SHP77 (cell line): ENCODE data around the gene NEURL1.
"Not testable (repeated sequence)": the region's sequence is repeated elsewhere in the genome, so short reads cannot be mapped to it uniquely, and the experiment has no call there.

Source experiments
- DNase-seq, 2 experiments: peaks; one replicate each; lab custom pipeline; 2025; lab: John Stamatoyannopoulos, UW

NEURL1 gene

GRCh38 chr10:103493916-103494877 lies 692 bp downstream of the NEURL1 start:
- no peak for DNase-seq

- no peak for DNase-seq
Measured at GRCh38 chr10:103495321-103495720, 1.8 kb downstream of the NEURL1 start.

- no peak for DNase-seq
Measured at GRCh38 chr10:103497161-103497915, 3.8 kb downstream of the NEURL1 start.

DNA sequence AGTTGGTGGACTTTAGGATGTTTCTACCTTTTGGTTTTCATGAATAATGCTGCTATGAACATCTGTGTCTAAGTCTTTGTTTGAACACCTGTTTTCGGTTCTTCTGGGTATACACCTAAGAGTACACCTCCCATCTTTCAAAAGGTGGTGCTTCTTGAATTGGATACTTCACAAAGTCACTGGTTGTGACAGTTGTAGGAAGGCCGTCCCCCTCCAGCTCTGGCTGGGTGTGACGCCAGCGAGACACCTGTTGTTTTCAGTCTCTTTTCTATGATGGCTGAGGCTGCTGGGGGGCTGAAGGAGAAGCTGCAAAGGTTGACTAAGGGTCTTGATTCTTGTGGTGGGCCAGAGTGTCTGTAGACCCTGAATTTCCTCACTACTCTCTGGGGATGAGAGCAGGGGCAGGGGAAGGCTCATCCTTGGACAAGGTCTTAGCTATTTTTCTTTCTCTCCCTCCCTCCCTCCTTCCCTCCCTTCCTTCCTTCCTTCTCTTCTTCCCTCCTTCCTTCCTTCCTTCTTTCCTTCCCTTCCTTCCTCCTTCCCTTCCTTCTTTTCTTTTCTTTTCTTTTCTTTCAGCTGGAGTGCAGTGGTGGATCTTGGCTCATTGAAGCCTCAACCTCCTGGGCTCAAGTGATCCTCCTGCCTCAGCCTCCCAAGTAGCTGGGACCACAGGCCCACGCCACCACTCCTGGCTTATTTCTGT lies 5.6 kb downstream of the NEURL1 start:
- no peak for DNase-seq

- no peak for DNase-seq
Measured at GRCh38 chr10:103499881-103500280, 6.4 kb downstream of the NEURL1 start.

DNA sequence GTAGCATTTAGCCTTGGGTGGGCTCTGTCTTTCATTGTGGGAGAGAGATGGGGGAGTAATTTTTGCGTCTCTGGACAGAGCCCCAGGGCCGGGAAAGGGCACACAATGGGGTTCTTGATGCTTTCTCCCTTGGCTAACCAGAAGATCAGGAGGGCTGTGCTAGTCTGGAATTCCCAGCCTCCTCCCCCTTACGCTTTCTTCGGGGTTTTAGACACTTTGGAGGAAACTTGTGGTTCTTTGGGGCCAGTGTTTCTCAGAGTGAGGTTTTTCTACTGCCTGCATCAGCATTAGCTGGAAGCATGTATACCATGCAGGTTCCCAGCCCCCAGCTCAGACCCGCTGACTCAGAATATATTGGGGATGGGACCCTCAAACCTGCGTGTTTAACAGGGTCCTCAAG lies 7.0 kb downstream of the NEURL1 start:
- no peak for DNase-seq

GRCh38 chr10:103501186-103501585 lies 7.7 kb downstream of the NEURL1 start:
- DNase-seq = no peak

DNA sequence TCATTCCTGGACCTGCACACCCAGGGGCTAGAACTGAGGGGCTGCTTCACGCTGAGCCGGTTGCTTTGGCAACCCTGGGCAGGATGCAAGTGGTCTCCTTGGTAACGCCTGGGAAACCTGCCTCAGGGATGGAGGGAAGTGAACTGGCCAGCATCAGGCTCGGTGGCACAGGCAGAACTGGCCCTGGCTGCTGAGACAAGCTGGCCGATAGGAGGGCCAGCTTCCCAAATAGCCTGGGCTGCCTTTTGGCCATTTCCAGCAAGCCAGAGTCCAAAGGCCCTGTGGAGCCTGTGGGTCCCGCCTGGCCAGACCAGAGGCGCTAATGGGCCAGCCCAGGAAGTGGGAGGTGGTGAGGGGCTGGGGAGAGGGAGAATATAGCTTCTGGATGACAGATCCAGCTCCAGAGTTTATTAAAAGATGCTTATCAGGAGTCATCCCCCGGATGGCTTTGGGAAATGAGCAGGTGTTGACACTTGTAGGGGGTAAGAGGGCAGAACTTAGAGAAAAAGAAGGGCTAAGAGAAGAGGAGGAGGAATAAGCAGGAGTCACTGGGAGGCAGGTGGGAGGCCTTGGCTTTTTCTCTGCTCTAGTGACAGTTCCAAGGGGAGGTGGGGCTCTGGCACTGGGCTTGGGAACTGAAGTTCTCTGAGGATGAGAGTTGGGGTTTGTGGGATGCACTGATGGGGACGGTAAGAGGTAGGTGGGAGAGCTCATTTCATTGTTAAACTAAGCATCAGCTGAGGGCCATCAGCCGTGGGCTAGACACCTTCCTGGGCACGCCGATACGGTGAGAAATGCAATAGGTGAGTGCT lies 9.6 kb downstream of the NEURL1 start:
- DNase-seq = no peak

DNA sequence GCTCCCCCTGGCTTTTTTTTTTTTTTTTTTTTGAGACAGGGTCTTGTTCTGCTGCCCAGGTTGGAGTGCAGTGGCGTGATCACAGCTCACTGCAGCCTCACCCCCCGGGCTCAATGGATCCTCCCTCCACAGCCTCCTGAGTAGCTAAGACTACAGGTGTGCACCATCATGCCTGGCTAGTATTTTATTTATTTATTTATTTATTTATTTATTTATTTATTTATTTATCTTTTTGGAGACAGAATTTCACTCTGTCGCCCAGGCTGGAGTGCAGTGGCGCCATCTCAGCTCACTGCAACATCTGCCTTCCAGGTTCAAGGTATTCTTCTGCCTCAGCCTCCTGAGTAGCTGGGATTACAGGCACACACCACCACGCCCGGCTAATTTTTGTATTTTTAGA lies 10.3 kb downstream of the NEURL1 start:
- not testable (repeated sequence) for DNase-seq

- no peak for DNase-seq
Measured at GRCh38 chr10:103504181-103504783, 10.8 kb downstream of the NEURL1 start.

GRCh38 chr10:103506061-103506460 lies 12.6 kb downstream of the NEURL1 start:
- DNase-seq = no peak

GRCh38 chr10:103507235-103508191 lies 14.0 kb downstream of the NEURL1 start:
- peak in 1 of 2 experiments; percentile 47 for DNase-seq

DNA sequence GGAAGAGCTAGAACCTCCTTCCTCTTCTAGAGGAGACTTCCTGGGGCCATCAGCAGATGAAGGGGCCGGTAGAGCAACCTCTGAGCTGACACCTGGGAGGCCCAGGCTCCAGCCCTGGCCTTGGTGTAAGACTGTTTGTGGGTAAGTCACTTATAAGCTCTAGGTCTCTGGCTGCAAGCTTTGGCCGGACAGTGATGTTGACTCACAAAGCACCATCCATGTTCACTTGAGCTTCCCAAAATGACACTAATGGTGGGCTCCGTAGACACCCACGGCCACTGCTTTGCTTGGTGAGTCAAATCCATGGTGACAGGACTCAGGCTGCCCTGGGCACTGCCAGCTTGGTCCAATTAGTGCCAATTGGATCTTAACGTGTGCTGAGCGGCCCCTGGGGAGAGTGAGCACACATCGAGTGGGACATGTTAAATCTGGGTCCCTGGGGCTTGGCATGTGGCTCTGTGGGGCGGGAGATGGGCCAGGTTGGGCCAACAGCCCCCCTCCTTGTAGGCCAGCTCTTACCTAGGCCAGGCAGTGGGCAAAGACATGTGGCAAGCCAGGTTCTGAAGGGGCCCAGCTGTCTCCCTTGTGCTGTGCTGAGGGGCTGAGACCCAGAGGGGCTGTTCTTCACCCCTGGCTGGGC lies 16.7 kb downstream of the NEURL1 start:
- no peak for DNase-seq

DNA sequence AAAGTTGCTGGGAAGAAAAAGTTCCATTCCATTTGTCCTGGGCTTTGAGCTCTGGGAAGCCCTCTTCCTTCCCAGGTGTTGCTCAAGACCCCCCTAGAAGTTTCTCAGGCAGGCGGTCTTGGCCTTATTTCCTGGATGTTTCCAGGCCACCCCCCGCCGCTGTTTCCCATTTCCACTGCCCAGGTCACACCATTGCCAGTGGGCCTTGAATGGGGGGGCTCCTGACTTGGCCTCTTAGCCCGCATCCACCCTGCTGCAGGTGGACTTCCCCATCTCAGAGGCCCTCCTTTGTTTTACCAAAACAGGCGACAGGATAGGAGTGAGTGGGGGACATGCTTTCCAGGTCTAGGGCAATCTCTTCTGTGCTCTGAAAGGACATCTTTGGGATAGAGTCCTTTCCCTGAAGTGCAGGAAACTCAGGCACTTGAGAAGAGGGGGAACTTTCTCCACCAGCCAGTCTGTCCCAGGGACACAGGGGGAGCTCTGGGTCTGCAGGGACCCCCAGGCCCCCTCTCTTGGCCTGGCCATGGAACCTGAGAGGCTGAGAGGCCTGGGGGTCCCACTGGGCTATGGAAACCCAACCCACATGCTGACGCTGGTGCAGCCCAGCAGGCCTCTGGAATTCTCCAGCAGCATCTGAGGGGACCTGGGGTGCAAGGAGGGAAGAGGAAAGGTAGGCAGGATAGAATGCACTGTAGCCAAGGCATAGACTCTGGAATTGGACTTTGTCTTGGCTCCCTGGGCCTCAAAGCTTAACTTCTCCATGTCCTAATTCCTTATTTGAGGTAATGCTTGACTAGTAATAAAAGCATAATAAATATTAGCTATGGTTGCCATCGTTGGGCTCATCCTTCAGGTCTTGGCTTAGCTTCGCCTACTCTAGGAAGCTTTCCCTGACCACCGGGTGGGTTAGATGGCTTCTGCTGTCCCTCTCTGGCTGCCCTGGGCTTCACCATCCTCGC lies 17.6 kb downstream of the NEURL1 start:
- no peak for DNase-seq

- no peak for DNase-seq
Measured at GRCh38 chr10:103512166-103512565, 18.7 kb downstream of the NEURL1 start.

DNA sequence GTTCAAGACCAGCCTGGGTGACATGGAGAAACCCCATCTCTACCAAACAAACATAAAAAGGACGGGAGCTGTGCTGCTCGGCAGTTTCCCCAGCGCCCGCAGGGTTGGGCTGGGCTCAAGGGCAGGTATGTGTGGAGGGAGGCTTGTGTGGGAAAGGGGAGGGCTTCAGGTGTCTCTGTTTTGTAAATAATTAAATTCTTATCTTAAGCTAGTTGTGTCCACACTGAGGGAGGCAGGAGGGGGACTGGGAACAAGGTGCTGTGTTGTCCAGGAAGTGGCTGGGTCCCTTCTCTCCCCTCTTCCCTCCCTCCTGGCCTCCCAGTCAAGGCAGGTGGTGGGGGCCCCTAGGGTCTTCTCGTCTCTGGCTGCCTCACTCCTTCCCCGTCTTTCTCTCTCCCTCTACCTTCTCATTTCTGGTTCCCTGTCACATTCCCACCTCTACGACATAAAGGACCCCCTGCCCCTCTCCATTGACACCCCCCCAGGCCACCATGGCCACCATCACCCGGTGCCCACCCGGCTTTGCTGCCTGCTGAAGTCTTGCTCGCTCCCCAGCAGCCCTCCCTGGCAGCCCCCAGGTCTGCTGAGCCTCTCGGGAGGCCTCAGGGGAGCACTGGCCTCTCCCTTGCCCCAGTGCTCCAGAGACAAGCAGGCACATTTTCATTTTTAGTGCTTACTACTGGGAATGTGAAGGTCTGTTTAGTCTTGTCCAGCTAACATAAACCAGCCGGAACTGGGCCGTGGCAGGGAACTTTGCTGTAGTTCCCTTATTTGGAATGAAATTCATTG lies 19.3 kb downstream of the NEURL1 start:
- DNase-seq = no peak

DNA sequence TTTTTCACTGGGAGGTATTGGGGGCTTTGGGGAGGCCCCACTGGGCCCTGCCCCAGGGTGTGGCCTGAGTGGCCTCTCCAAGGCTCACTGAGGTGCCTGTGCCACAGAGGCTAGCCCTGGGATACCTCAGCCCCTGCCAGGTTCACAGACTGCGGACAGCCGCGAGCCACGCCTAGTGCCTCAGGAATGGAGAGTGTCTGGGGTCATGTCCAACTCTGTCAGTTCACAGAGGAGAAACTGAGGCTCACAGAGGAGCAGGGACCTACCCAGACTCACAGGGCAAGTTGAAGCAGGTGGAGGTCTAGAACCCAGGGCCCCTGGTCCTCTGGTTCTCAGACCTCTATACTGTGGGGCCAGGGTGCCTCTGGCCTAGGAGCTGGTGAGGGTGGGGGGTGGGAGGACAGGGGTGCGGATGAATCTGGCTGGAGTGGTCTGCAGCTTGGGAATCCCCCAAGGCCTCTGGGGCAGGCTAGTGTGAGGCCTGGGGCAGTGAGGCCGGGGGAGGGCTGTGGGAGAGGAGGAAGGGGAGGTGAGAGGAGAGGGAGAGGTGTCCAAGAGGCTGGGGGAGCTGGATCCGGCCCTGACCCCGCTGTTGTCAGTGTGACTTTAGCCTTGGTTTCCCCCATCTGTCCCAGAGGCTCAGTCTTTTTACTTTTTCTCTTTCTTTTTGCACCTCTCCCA lies 20.0 kb downstream of the NEURL1 start:
- no peak for DNase-seq
